Glutamatergic neuron (in vitro differentiated cells): ENCODE results near the gene ZNF70. TPM values are rescaled to one million over a fixed set of nuclear protein-coding genes. Genes with fewer than 3 reads are reported as not detected.
A peak's percentile ranks its signal among the peaks of the same experiment; 100 is the strongest.

ENCODE experiments used
- DNase-seq: peaks from one replicate; pipeline ENCODE4 v3.0.0; 2022
- H3K27ac Mint-ChIP-seq: one replicate; pipeline ENCODE4 v1.8.0; 2020; ENCODE audit warnings: mild to moderate bottlenecking, mixed read lengths, inconsistent platforms; ENCODE audit not compliant: unreplicated experiment
- H3K27me3 Mint-ChIP-seq: one replicate; pipeline ENCODE4 v1.8.0; 2020; ENCODE audit warnings: mild to moderate bottlenecking, moderate library complexity, mixed read lengths, inconsistent platforms; ENCODE audit not compliant: unreplicated experiment
- H3K36me3 Mint-ChIP-seq: one replicate; pipeline ENCODE4 v1.8.0; 2020; ENCODE audit warnings: mild to moderate bottlenecking, mixed read lengths, inconsistent platforms; ENCODE audit not compliant: unreplicated experiment
- H3K4me1 Mint-ChIP-seq: one replicate; pipeline ENCODE4 v1.8.0; 2020; ENCODE audit warnings: mild to moderate bottlenecking, low read depth, mixed read lengths, inconsistent platforms; ENCODE audit not compliant: unreplicated experiment
- H3K4me3 Mint-ChIP-seq: one replicate; pipeline ENCODE4 v1.8.0; 2020; ENCODE audit warnings: mild to moderate bottlenecking, mixed read lengths, inconsistent platforms; ENCODE audit not compliant: unreplicated experiment
- H3K9me3 Mint-ChIP-seq: one replicate; pipeline ENCODE4 v1.8.0; 2020; ENCODE audit warnings: mild to moderate bottlenecking, moderate library complexity, mixed read lengths, inconsistent platforms; ENCODE audit not compliant: unreplicated experiment
- total RNA-seq: library from RNA; stranded (reverse); fragmentation: NEBNext Ultra II Directional; extraction: Animal tissue kit (Norgen Biotek cat#: 25700); gene quantifications from one replicate; pipeline ENCODE4 v1.2.1, GENCODE V29; 2021; ENCODE audit not compliant: unreplicated experiment
- TF ChIP-seq, protein P1 (sequence below): fragments of 200-600 bp; sonication (generic); IDR thresholded peaks from one replicate; pipeline ENCODE4 v1.5.0; 2021; ENCODE audit not compliant: partially characterized antibody, unreplicated experiment

ZNF70 gene
- total RNA-seq, 1 donor from 2014 or later, result 9.0 TPM

- Mint-ChIP-seq H3K36me3 (no peaks in the 10 kb centered on the region), H3K4me3 (no peak overlapping the region), H3K4me1 (no peaks in the 10 kb centered on the region), H3K27ac (no peak overlapping the region), H3K27me3 (no peaks in the 10 kb centered on the region), H3K9me3 (no peaks in the 10 kb centered on the region)
- TF ChIP-seq, protein P1, sequence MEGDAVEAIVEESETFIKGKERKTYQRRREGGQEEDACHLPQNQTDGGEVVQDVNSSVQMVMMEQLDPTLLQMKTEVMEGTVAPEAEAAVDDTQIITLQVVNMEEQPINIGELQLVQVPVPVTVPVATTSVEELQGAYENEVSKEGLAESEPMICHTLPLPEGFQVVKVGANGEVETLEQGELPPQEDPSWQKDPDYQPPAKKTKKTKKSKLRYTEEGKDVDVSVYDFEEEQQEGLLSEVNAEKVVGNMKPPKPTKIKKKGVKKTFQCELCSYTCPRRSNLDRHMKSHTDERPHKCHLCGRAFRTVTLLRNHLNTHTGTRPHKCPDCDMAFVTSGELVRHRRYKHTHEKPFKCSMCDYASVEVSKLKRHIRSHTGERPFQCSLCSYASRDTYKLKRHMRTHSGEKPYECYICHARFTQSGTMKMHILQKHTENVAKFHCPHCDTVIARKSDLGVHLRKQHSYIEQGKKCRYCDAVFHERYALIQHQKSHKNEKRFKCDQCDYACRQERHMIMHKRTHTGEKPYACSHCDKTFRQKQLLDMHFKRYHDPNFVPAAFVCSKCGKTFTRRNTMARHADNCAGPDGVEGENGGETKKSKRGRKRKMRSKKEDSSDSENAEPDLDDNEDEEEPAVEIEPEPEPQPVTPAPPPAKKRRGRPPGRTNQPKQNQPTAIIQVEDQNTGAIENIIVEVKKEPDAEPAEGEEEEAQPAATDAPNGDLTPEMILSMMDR, result no peak
- no peak for DNase-seq
Observed at GRCh38 chr22:23720855-23721254, 30.1 kb downstream of the ZNF70 start.

DNA sequence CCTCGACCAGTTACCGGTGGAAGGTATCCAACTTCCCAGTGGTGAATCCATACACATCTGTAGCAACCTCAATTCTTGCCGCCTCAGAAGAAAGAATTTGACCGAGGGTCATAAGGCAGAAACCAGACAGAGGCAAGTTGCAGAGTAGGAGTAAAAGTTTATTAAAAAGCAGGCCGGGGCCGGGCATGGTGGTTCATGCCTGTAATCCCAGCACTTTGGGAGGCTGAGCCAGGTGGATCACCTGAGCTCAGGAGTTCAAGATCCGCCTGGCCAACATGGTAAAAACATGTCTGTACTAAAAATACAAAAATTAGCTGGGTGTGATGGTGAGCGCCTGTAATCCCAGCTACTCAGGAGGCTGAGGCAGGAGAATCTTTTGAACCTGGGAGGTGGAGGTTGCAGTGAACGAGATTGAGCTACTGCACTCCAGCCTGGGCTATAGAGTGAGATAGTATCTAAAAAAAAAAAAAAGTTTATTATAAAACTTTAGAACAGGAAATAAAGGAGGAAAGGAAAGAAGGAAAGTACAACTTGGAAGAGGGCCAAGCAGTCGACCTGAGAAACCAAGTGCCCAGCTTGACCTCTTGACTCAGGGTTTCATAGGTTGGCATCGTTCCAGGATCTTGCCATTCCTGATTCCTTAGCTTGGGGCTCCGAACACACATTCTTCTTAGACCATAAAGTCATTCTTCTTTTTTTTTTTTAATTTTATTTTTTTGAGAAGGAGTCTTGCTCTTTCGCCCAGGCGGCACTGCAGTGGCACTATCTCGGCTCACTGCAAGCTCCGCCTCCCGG, 32.3 kb downstream of the ZNF70 start:
- no peak overlapping the region for H3K4me3 Mint-ChIP-seq
- DNase-seq, result no peak

DNA sequence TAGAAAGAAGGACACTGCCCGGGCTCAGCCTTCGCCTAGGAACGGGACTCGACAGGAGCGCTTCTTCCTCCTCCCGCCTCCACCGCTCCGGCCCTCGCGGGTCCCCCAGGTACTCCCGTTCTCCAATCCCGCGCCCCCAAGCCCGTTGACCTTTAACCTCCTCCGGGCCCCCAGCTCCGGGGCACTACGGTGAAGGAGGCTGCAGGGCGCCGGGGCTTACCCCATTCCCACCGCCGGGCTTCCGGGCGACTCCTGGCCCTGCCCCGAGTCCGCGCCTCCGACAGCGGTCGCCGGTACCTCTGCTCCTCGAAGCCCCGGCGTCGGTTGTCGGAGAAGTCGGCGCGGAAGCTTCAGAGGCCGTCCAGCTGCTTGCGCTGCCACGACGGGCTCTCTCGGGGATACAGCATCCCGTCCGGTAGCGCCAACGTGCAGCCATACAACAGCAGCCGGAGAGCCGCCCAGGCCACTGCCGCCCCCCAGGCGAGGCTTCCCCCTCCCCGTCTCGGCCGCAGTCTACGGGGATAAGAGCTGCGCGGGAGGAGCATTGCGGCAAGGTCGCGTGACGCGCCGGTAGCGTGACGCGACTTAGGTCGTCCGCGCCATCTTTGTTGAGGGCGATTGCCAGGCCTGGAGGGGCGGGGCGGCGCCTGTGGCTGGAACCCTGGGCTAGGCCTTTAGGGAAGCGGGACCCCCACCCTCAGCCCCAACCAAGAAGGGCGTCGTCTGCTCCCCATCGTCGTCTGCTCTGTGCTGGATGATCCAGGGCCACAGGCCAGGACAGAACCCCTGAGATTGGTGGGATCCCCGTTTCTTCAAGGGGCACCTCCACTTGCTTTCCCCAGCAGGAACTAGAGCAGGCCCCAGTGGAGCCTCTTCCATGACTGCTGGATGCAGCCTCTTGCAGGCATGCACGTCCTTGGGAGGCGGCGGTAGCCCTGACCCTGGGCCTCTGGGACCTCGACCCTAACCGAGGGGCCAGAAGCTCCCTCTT, 33.8 kb downstream of the ZNF70 start:
- peak overlapping the region; percentile 77 for H3K27ac Mint-ChIP-seq
- H3K9me3 Mint-ChIP-seq, result no peaks in the 10 kb centered on the region

More for the DNA sequence above, 32.3 kb downstream of the ZNF70 start:
- H3K4me1 Mint-ChIP-seq, result no peaks in the 10 kb centered on the region
- H3K36me3 Mint-ChIP-seq, result no peaks in the 10 kb centered on the region
- peaks cover 2% of the 10 kb centered on the region for H3K27me3 Mint-ChIP-seq
- TF ChIP-seq, protein P1, result no peak
- H3K27ac Mint-ChIP-seq, result peak overlapping the region; percentile 12
- no peaks in the 10 kb centered on the region for H3K9me3 Mint-ChIP-seq

GRCh38 chr22:23715806-23716375, 35.0 kb downstream of the ZNF70 start:
- Mint-ChIP-seq H3K4me3 (peak overlapping the region; percentile 42), H3K27ac (no peak overlapping the region), H3K9me3 (no peaks in the 10 kb centered on the region), H3K27me3 (peaks cover 2% of the 10 kb centered on the region), H3K36me3 (no peaks in the 10 kb centered on the region), H3K4me1 (no peaks in the 10 kb centered on the region)
- no peak for DNase-seq
- TF ChIP-seq, protein P1, result no peak

More for the DNA sequence above, 33.8 kb downstream of the ZNF70 start:
- TF ChIP-seq, protein P1, result no peak
- Mint-ChIP-seq H3K4me1 (no peaks in the 10 kb centered on the region), H3K36me3 (no peaks in the 10 kb centered on the region), H3K4me3 (peak overlapping the region; percentile 74), H3K27me3 (peaks cover 2% of the 10 kb centered on the region)
- peak; percentile 94 for DNase-seq
